Lung (tissue), 12 donors: ENCODE data around the gene NBEAL1. TPM values are rescaled to one million over a fixed set of nuclear protein-coding genes. Genes with fewer than 3 reads are reported as not detected.

Experiments used
- ATAC-seq: fragments of 200-7000 bp; cut with Tn5 transposase; one replicate; pipeline ENCODE4 v1.9.1; 2020; ENCODE audit warnings: moderate number of reproducible peaks; ENCODE audit not compliant: insufficient read depth, low FRiP score
- DNase-seq, 3 donors: peaks; one replicate each; pipeline ENCODE4 v3.0.0-alpha.2; 2013 to 2017
- H3K27ac ChIP-seq, 2 donors: one replicate each; pipeline ENCODE4 v1.5.1; 2013; ENCODE audit warnings: mild to moderate bottlenecking in 2 of 2, moderate library complexity in 2 of 2, control low read depth in 1 of 2, inconsistent platforms in 1 of 2, low read depth in 1 of 2, low read length in 1 of 2
- H3K27me3 ChIP-seq, 3 donors: one replicate each; pipeline ENCODE4 v1.5.1; 2013; ENCODE audit warnings: low read length in 2 of 3; ENCODE audit not compliant: control insufficient read depth in 3 of 3, insufficient read depth in 3 of 3
- H3K36me3 ChIP-seq, 4 donors: one replicate each; pipeline ENCODE4 v1.5.1; 2013; ENCODE audit warnings: low read length in 4 of 4, mild to moderate bottlenecking in 1 of 4, moderate library complexity in 1 of 4; ENCODE audit not compliant: control insufficient read depth in 4 of 4, insufficient read depth in 4 of 4
- H3K4me1 ChIP-seq, 5 donors: one replicate each; pipeline ENCODE4 v1.5.1; 2013; ENCODE audit warnings: low read length in 5 of 5, mild to moderate bottlenecking in 2 of 5, moderate library complexity in 1 of 5; ENCODE audit not compliant: control insufficient read depth in 5 of 5, insufficient read depth in 5 of 5
- H3K4me3 ChIP-seq: one replicate; pipeline ENCODE4 v1.5.1; 2013; ENCODE audit warnings: mild to moderate bottlenecking, control low read depth, moderate library complexity
- H3K9ac ChIP-seq, 2 donors: one replicate each; pipeline ENCODE4 v1.5.1; 2013; ENCODE audit warnings: low read length in 2 of 2, control low read depth in 1 of 2; ENCODE audit not compliant: insufficient read depth in 1 of 2
- H3K9me3 ChIP-seq, 4 donors: one replicate each; pipeline ENCODE4 v1.5.1; 2013; ENCODE audit warnings: low read length in 3 of 4, mild to moderate bottlenecking in 1 of 4, moderate library complexity in 1 of 4; ENCODE audit not compliant: control insufficient read depth in 4 of 4, insufficient read depth in 3 of 4
- WGBS, 2 donors: extraction: QIAGEN DNeasy Blood & Tissue Kit; methylation state at CpG; one replicate each; pipeline ENCODE4 v1.1.7; 2013; 5-methylcytosine and 5-hydroxymethylcytosine counted together
- polyA plus RNA-seq, 2 donors: library from polyadenylated mRNA; stranded (reverse); fragments of 200-250 nt; gene quantifications; one replicate each; pipeline ENCODE4 v1.2.1, GENCODE V29; 2013
- total RNA-seq, 2 donors: library from RNA; depleted of rRNA in 1 of 2; stranded (reverse); fragments of >200 nt in 1 of 2; gene quantifications; one replicate each; pipeline ENCODE4 v1.2.1, GENCODE V29; 2014 to 2021
- TF ChIP-seq, protein P1 (sequence below): IDR thresholded peaks from 2 replicates; pipeline ENCODE4 v1.5.1; 2012; ENCODE audit warnings: mild to moderate bottlenecking; ENCODE audit errors: control extremely low read depth, extremely low read depth
- donor health status: control.
- donor health status: control.
- donor health status: Bipolar disorder and iron deficiency.
- donor health status: healthy.
- donor health status: DM: yes; HTN: yes; CAD: no.

NBEAL1 gene
- total and polyA plus RNA-seq, 4 donors, result 5.9 to 138 (median 25.3) TPM

DNA sequence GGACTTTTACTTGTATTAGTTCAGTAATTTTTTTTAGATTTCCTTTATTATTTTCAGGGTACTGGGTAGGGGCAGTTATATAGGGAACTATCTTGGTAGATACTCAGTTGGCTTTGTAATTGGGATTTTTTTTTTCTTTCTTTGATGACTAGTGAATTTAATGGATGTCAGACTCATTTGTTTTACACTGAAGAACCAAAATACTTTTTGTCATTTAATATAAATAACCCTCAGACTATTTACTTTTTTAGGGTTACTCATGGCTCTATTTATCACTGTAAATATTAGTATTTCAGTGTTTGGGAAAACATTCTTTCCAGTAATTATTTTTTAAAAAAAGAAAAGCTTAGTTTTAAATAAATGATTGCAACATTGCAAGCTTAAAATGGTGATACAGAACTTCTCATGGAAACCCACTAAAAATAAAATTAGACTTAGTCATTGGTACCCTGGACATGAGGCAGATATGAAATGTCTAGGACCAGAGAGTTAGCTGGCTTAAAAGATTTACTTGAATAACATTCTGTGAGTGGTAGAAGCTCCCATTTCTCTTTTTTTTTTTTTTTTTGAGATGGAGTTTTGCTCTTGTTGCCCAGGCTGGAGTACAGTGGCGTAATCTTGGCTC, 149.7 kb downstream of the NBEAL1 start:
- Histone ChIP-seq H3K4me1 (no peaks in the 10 kb centered on the region), H3K27me3 (no peaks in the 10 kb centered on the region), H3K9me3 (no peaks in the 10 kb centered on the region), H3K9ac (no peak overlapping the region), H3K27ac (no peak overlapping the region), H3K4me3 (no peak overlapping the region), H3K36me3 (peaks cover 0 to 13% (median 9%) of the 10 kb centered on the region in 4 donors)
- TF ChIP-seq, protein P1, sequence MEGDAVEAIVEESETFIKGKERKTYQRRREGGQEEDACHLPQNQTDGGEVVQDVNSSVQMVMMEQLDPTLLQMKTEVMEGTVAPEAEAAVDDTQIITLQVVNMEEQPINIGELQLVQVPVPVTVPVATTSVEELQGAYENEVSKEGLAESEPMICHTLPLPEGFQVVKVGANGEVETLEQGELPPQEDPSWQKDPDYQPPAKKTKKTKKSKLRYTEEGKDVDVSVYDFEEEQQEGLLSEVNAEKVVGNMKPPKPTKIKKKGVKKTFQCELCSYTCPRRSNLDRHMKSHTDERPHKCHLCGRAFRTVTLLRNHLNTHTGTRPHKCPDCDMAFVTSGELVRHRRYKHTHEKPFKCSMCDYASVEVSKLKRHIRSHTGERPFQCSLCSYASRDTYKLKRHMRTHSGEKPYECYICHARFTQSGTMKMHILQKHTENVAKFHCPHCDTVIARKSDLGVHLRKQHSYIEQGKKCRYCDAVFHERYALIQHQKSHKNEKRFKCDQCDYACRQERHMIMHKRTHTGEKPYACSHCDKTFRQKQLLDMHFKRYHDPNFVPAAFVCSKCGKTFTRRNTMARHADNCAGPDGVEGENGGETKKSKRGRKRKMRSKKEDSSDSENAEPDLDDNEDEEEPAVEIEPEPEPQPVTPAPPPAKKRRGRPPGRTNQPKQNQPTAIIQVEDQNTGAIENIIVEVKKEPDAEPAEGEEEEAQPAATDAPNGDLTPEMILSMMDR, result no peak
- ATAC-seq (no peak), DNase-seq (no peak)
- WGBS, 2 donors, result 92 to 100% methylated on average over 1 of the region's 1 CpG

DNA sequence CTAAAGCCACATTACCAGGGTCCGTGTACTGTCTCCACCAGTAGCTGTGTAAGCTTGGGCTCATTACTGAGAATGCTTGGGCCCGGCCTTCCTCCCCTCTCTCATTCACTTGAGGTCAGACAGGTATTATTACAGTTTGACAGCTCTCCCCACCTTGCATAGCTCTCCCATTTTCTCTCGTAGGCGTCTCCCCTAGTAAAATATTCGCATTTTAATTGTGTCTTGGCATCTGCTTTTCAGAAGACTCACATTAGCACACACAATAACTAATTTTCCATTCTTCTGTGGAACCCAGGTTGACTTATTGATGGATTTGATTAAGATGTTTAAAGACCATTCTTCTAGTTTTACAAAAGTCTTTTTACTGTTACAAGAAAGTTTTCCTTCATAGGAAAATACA, 153.1 kb downstream of the NBEAL1 start:
- TF ChIP-seq, protein P1, result no peak
- Histone ChIP-seq H3K4me3 (no peak overlapping the region), H3K27ac (no peak overlapping the region), H3K27me3 (no peaks in the 10 kb centered on the region), H3K4me1 (no peaks in the 10 kb centered on the region), H3K9ac (no peak overlapping the region), H3K9me3 (no peaks in the 10 kb centered on the region), H3K36me3 (peaks cover 4 to 11% (median 6%) of the 10 kb centered on the region in 4 donors)
- ATAC-seq (no peak), DNase-seq (no peak)
- 97 to 98% methylated on average over 5 of the region's 5 CpGs for WGBS, 2 donors

DNA sequence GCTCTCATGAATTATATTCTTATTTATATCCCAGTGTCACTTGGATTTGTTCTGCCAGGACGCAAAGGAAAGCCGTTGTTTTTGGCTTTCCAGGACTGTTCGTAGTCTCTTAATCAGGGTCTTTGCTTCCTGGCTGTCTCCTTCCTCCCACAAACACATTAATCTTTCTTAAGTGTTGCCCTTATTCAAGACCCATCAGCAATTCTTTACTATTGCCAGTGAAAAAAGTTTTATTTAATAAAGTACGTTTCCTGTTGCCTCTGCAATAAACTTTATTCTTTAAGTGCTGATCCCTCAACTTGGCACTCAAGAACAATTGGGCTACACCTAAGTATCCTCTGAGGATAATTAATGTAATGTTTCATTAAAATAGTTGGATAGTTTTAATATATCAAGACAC, 155.8 kb downstream of the NBEAL1 start:
- TF ChIP-seq, protein P1, result no peak
- H3K36me3 ChIP-seq, result peaks cover 4 to 8% (median 6%) of the 10 kb centered on the region in 4 donors
- WGBS, 2 donors, result 78 to 85% methylated on average over 4 of the region's 4 CpGs
- H3K4me1 ChIP-seq, result no peaks in the 10 kb centered on the region
- no peak overlapping the region for H3K4me3 ChIP-seq
- H3K27me3 ChIP-seq, result no peaks in the 10 kb centered on the region
- DNase-seq (no peak), ATAC-seq (no peak)
- no peak overlapping the region for H3K9ac ChIP-seq
- no peak overlapping the region for H3K27ac ChIP-seq
- no peaks in the 10 kb centered on the region for H3K9me3 ChIP-seq

DNA sequence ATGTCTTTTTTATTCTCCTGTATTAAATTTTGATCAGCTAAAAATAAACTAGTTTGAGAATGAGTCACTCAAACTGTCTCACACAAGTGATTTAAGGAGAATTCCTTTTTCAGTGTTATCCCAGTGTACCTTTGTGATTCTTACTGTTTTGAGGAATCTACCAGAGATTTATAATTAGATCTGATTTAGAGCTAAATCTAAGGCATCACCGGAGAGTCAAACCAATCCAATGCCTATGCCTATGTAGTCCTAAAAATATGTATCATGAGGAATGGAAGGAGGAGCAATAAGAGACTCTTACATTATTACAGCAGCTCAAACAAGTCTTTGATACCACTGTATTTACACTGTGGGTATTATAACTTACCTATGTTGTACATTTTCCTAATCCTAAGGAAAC, 160.7 kb downstream of the NBEAL1 start:
- no peaks in the 10 kb centered on the region for H3K4me1 ChIP-seq
- ATAC-seq (no peak), DNase-seq (no peak)
- H3K36me3 ChIP-seq, result peaks cover 0 to 7% (median 2%) of the 10 kb centered on the region in 4 donors
- H3K27ac ChIP-seq, result no peak overlapping the region
- 94 to 96% methylated on average over 1 of the region's 1 CpG for WGBS, 2 donors
- no peaks in the 10 kb centered on the region for H3K9me3 ChIP-seq
- no peaks in the 10 kb centered on the region for H3K27me3 ChIP-seq
- TF ChIP-seq, protein P1, result no peak
- H3K9ac ChIP-seq, result no peak overlapping the region
- H3K4me3 ChIP-seq, result no peak overlapping the region
